GM21515 (cell line): ENCODE measurements around the gene CRAT.
"Not testable (repeated sequence)": the region's sequence is repeated elsewhere in the genome, so short reads cannot be mapped to it uniquely, and the experiment has no call there.

Experiments
- ATAC-seq: cut with Tn5 transposase; IDR thresholded peaks from one replicate; pipeline ENCODE4 v1.9.1; 2021; ENCODE audit not compliant: unreplicated experiment

The CRAT gene

GRCh38 chr9:129138476-129139232 is 28.1 kb upstream of the CRAT start:
- ATAC-seq: no peak

GRCh38 chr9:129138144-129138462 is 27.5 kb upstream of the CRAT start:
- ATAC-seq: no peak

DNA sequence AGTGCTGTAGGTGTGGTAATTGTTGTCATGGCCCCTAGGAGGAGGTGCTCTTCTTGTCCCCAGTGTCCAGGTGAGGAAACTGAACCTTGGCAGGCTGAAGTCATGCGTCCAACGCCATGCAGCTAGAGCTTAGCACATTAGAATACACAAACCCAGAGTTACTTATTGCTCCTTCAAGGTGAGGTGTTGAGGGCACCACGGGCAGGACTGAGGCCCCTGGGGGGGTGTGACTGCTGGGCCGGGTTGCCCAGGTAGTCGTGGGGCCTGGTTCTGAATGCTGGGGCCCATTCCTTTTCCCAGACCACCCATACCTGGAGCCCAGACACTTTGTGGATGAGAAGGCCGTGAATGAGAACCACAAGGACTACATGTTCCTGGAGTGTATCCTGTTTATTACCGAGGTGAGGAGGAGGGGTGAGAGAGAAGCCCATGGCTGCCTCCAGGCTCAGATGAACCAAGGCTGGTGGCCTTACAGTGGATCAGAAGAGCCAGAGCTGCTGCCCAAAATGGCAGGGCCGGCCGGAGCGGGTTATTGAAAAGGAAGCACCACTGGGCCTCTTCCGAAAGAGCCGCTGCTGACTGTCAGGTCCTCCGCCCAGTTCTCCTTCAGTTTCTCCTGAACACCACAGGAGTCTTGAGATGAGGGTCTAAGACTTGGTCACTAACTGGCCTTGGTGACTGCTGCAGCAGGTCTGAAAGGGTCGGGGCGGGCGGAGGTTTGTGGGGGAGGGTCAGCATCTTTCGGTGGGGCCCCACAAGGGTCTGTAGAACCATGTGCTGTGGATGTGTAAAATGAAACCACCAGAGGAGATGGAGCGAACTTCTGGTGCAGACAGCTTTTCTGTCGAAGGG is 26.9 kb upstream of the CRAT start:
- no peak for ATAC-seq

DNA sequence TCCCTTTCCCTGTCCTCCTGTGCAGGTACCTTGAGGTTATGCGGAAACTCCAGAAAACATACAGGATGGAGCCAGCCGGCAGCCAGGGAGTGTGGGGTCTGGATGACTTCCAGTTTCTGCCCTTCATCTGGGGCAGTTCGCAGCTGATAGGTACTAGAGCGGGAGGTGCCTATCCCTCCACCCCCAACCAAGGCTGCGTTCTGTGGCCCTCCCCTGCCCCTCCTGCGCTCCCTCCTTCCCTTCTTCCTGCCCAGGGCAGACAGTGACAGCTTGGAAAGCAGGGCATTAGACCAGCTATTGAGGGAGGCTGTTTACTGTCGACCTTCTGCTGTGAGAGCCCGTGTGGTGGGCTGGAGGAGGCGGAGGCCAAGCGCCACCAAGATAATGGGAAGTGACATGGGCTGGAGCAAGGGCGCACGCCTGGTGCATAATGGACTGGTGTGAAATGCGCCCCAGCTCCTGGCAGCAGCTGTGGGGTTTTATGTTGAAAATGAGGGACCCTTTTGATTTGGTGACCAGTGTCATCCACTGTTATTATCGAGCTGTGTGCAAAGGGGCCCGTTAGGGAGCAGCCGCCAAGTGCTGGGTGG is 25.9 kb upstream of the CRAT start:
- no peak for ATAC-seq

- ATAC-seq: no peak
Observed at GRCh38 chr9:129135476-129135875, 24.9 kb upstream of the CRAT start.

GRCh38 chr9:129133082-129133481 is 22.5 kb upstream of the CRAT start:
- no peak for ATAC-seq

GRCh38 chr9:129131300-129132145 is 20.9 kb upstream of the CRAT start:
- peak; percentile 51 for ATAC-seq

DNA sequence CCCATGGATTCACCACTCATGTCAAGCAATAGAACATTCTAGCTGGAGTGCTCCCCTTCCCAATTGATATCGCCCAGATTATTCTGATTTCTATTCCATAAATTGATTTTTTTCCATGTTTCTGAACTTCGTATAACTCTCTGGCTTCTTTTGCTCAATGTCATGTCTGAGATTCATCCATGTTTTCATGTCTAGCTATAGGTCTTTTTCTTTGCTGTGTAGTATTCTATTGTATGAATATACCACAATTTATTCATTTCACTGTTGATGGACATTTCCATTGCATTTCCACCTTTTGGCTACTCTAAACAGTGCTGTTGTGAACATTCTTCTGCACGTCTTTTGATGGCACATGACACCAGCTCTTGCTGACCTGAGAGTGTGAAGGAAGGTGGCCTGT is 20.2 kb upstream of the CRAT start:
- ATAC-seq: no peak

GRCh38 chr9:129130271-129130670 is 19.7 kb upstream of the CRAT start:
- not testable (repeated sequence) for ATAC-seq

DNA sequence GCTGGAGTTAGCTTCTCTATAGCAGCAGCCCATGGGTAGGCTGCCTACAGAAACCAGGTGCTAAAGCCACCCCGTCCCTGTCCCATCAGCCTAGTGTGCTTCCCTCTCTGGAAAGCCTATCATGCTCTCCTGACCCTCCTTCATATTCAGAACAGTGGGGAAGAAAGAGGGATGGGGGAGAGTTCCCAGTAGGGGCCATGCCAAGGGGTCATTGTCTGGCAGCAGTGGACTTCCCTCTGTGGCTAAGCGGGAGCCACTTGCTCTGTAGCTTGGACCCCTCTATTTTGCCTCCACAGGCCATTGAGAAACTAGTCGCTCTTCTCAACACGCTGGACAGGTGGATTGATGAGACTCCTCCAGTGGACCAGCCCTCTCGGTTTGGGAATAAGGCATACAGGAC is 18.1 kb upstream of the CRAT start:
- no peak for ATAC-seq

DNA sequence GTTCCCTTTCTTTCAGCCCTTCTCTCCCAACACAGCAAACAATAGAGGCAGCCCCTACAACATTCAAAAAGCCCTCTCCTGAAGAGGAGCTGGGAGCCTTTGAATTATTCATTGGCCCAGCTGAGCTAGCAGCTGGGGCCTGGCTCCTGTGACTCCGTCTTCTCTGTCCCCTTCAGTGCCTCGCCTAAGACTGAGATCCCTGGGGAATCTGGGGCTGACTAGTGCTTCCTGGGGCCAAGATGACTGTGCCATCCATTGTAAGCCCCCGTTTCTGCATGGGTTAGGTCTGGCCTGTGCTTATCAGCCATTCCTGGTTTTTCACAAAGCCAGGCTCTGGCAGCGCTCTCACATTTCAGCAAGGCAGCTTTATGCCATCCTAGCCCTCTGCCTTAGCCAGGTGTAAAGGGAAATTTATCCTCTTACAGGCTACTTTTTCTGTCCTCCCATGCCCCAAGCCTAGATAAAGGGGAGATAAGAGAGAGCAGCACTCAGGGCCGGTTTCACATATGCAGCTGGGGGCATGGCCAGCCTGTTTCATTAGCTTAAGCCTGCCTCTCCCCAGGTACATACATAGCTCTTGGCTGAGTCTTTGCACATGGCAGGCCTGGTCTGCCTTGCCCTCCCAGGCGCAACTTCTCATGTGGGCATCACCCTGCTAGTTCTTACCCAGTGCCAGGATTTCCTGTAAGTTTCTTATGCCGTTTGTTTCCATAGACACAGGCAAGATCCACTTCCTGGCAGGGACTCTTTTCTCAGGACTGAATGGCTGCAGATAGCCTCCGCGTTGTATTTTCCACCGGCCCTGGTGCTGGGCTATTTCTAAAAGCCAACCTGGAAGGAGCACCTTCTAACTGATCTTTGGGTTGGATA is 16.4 kb upstream of the CRAT start:
- ATAC-seq: no peak

DNA sequence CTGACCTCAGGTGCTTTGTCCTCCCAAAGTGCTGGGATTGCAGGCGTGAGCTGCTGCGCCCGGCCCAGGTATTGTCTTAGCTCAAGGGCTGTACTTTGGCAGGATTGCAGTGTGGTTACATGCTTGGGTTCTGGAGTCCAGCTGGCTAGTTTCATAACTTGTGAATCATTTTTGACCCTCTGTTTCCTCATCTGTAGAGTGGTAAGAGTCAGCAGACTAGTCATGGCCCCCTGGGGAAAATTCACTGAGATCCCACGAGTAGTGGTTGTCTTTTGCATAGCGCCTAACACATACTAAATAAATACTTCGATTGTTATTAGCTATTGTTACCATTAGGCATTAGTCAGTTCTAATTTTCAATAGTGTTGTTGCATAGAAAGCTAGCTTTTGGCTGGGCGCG is 14.9 kb upstream of the CRAT start:
- no peak for ATAC-seq

- no peak for ATAC-seq
Observed at GRCh38 chr9:129124506-129125069, 14.0 kb upstream of the CRAT start.

GRCh38 chr9:129122976-129123375 is 12.4 kb upstream of the CRAT start:
- not testable (repeated sequence) for ATAC-seq

DNA sequence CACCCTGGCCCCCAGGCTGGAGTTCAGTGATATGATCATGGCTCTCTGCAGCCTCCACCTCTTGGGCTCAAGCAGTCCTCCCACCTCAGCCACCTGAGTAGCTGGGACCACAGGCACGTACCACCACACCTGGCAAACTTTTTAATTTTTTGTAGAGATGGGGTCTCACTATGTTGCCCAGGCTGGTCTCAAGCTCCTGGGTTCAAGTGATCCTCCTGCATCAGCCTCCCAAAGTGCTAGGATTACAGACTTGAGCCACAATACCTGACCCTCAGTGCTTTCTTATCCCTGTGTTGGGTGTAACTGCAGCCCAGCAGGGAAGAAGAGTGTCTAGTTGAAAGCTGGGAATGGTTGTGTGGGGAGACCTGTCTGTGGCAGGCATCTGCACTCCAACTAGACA is 11.5 kb upstream of the CRAT start:
- ATAC-seq: no peak

DNA sequence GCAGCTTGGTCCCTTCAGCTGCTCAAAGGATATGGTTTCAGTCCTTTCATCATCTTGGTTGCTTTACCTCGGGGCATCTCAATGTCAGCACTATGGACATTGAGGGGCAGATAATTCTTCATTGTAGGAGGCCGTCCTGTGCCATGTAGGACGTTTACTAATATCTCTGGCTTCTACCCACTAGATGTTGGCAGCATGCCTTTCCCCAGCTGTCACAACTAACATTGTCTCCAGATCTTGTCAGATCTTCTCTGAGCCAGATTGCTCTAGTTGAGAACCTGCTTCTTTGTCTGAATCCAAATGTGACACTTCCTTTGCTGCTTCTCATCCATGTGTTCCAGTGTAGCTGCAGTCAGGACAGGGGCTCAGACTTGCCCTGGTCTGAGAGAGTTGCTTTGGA is 10.9 kb upstream of the CRAT start:
- ATAC-seq: no peak

DNA sequence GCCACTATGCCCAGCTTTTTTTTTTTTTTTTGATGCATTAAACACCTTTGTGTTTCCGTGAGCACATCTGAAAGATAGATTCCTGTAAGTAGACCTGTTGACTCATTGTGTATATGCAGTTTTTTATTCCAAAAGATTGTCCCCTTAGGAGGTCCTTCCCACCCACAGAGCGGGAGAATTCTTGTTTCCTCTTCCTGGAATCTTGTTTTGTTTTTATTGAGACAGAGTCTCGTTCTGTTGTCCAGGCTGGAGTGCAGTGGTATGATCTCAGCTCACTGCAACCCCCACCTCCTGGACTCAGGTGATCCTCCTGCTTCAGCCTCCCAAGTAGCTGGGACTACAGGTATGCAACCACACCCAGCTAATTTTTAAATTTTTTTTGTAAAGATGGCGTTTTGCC is 8.2 kb upstream of the CRAT start:
- no peak for ATAC-seq

GRCh38 chr9:129113645-129114304 is 3.2 kb upstream of the CRAT start:
- no peak for ATAC-seq

- not testable (repeated sequence) for ATAC-seq
Observed at GRCh38 chr9:129112526-129112925, 1.9 kb upstream of the CRAT start.
